Choroid plexus epithelial cell (primary cell): ENCODE results near the gene POLD4.

Source experiments
- DNase-seq: peaks from one replicate; pipeline ENCODE4 v3.0.0-alpha.2; 2010; ENCODE audit warnings: low read depth
- H3K4me3 ChIP-seq: 2 replicates; pipeline ENCODE4 v1.5.1; 2011; ENCODE audit warnings: low read depth, mild to moderate bottlenecking, control low read depth, low read length, moderate library complexity
- CTCF ChIP-seq: conservative IDR thresholded peaks from 2 replicates; pipeline ENCODE4 v1.5.1; 2011; ENCODE audit warnings: low read depth, mild to moderate bottlenecking, control low read depth, inconsistent platforms, low read length, moderate library complexity

Gene POLD4

GRCh38 chr11:67349036-67349435, 4.3 kb downstream of the POLD4 start:
- DNase-seq: no peak
- H3K4me3 ChIP-seq: no peak overlapping the region
- TF ChIP-seq CTCF: no peak

GRCh38 chr11:67347964-67348749, 5.2 kb downstream of the POLD4 start:
- H3K4me3 ChIP-seq: no peak overlapping the region
- TF ChIP-seq CTCF: no peak
- peak; percentile 76 for DNase-seq

- H3K4me3 ChIP-seq: no peak overlapping the region
- peak; percentile 74 for DNase-seq
- peak; percentile 88 for TF ChIP-seq CTCF
These were observed 7.2 kb downstream of the POLD4 start for GRCh38 chr11:67345920-67346819.

GRCh38 chr11:67345247-67345919, 8.0 kb downstream of the POLD4 start:
- no peak for DNase-seq
- no peak for TF ChIP-seq CTCF
- no peak overlapping the region for H3K4me3 ChIP-seq

GRCh38 chr11:67344264-67344663, 9.1 kb downstream of the POLD4 start:
- TF ChIP-seq CTCF: no peak
- H3K4me3 ChIP-seq: no peak overlapping the region
- DNase-seq: no peak

- no peak for DNase-seq
- no peak overlapping the region for H3K4me3 ChIP-seq
- TF ChIP-seq CTCF: no peak
These were observed 16.1 kb downstream of the POLD4 start for GRCh38 chr11:67337257-67337656.
